ENCODE measurements around the gene FOXD3.

FOXD3 gene

DNA sequence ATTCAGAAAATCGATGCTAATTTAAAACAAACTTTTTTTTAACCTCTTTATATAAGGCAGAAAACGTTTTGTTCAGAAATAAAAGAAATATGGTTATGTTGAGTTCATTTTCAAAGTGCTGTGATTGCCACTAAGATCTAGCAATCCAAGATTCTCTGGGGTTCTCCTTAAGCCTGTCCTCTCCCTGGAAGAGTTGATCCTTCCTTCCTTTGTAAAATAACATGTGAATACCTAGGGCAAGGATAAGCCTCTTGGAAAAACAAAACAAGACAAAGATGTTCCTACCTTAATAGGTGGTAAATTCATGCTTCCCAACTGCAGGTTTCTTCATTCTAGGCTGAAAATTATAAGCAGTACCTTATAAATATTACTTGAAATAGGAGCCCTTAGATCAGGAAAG is 18.0 kb upstream of the FOXD3 start:
- no peaks in the 10 kb centered on the region for H3K27me3 ChIP-seq (replicated peaks; ENCODE audit: insufficient read depth, low read length)
- H4K20me1 ChIP-seq (ENCODE audit: insufficient read depth, low read length), result no peaks in the 10 kb centered on the region
- H3K36me3 ChIP-seq (replicated peaks; ENCODE audit: insufficient read depth, low read length), result no peaks in the 10 kb centered on the region
- TF ChIP-seq EZH2phosphoT487 (IDR thresholded peaks at IDR 0.05; ENCODE audit: low read length) (no peak), EZH2 (optimal IDR thresholded peaks at IDR 0.05; ENCODE audit: low read depth, low read length) (no peak)
- TF ChIP-seq, protein P1, sequence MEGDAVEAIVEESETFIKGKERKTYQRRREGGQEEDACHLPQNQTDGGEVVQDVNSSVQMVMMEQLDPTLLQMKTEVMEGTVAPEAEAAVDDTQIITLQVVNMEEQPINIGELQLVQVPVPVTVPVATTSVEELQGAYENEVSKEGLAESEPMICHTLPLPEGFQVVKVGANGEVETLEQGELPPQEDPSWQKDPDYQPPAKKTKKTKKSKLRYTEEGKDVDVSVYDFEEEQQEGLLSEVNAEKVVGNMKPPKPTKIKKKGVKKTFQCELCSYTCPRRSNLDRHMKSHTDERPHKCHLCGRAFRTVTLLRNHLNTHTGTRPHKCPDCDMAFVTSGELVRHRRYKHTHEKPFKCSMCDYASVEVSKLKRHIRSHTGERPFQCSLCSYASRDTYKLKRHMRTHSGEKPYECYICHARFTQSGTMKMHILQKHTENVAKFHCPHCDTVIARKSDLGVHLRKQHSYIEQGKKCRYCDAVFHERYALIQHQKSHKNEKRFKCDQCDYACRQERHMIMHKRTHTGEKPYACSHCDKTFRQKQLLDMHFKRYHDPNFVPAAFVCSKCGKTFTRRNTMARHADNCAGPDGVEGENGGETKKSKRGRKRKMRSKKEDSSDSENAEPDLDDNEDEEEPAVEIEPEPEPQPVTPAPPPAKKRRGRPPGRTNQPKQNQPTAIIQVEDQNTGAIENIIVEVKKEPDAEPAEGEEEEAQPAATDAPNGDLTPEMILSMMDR (IDR thresholded peaks at IDR 0.05; ENCODE audit: low read length), result no peak
- no peak overlapping the region for H2AFZ ChIP-seq (ENCODE audit: low read length)
- H3K4me1 ChIP-seq (ENCODE audit: low read length), result no peaks in the 10 kb centered on the region
- no peak overlapping the region for H3K4me2 ChIP-seq (ENCODE audit: low read depth, low read length)
- H3K4me3 ChIP-seq (ENCODE audit: low read length), result no peak overlapping the region
- H3K79me2 ChIP-seq (ENCODE audit: low read length), result no peaks in the 10 kb centered on the region
- no peak for DNase-seq
- no peaks in the 10 kb centered on the region for H3F3A ChIP-seq (ENCODE audit: insufficient read depth, low read length)
- H3K9me3 ChIP-seq (replicated peaks; ENCODE audit: insufficient read depth, low read length), result no peaks in the 10 kb centered on the region
- H3K27ac ChIP-seq (ENCODE audit: low read length), result no peak overlapping the region
- H3K9ac ChIP-seq (ENCODE audit: low read length), result no peak overlapping the region
- H3K9me2 ChIP-seq (replicated peaks; ENCODE audit: insufficient read depth, low read length), result no peaks in the 10 kb centered on the region

DNA sequence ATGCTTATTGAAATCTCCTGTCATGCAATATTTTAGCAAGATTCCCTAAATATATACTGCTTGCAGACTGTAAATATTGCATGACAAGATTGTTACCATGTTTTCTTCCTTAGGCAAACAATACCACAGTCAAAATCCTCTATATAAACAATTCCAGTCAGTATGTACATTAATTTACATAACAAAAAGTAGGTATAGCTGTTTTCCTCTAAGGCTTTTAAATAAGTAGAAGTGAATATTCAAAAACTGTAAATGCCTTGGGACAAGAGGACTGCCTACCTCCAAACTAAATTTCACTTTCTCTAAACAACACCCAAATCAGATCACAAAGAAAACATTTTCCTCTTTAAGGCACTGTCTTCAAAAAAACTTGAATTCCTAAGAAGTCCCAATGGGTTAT is 17.3 kb upstream of the FOXD3 start:
- TF ChIP-seq EZH2phosphoT487 (IDR thresholded peaks at IDR 0.05; ENCODE audit: low read length) (no peak), EZH2 (optimal IDR thresholded peaks at IDR 0.05; ENCODE audit: low read depth, low read length) (no peak)
- TF ChIP-seq, protein P1 (IDR thresholded peaks at IDR 0.05; ENCODE audit: low read length), result no peak
- no peak overlapping the region for H3K27ac ChIP-seq (ENCODE audit: low read length)
- H3K9me2 ChIP-seq (replicated peaks; ENCODE audit: insufficient read depth, low read length), result no peaks in the 10 kb centered on the region
- no peaks in the 10 kb centered on the region for H4K20me1 ChIP-seq (ENCODE audit: insufficient read depth, low read length)
- H3K36me3 ChIP-seq (replicated peaks; ENCODE audit: insufficient read depth, low read length), result no peaks in the 10 kb centered on the region
- no peak overlapping the region for H3K9ac ChIP-seq (ENCODE audit: low read length)
- no peak overlapping the region for H2AFZ ChIP-seq (ENCODE audit: low read length)
- no peaks in the 10 kb centered on the region for H3F3A ChIP-seq (ENCODE audit: insufficient read depth, low read length)
- DNase-seq, result no peak
- no peak overlapping the region for H3K4me3 ChIP-seq (ENCODE audit: low read length)
- no peaks in the 10 kb centered on the region for H3K4me1 ChIP-seq (ENCODE audit: low read length)
- H3K4me2 ChIP-seq (ENCODE audit: low read depth, low read length), result no peak overlapping the region
- H3K27me3 ChIP-seq (replicated peaks; ENCODE audit: insufficient read depth, low read length), result no peaks in the 10 kb centered on the region
- no peaks in the 10 kb centered on the region for H3K9me3 ChIP-seq (replicated peaks; ENCODE audit: insufficient read depth, low read length)
- no peaks in the 10 kb centered on the region for H3K79me2 ChIP-seq (ENCODE audit: low read length)

DNA sequence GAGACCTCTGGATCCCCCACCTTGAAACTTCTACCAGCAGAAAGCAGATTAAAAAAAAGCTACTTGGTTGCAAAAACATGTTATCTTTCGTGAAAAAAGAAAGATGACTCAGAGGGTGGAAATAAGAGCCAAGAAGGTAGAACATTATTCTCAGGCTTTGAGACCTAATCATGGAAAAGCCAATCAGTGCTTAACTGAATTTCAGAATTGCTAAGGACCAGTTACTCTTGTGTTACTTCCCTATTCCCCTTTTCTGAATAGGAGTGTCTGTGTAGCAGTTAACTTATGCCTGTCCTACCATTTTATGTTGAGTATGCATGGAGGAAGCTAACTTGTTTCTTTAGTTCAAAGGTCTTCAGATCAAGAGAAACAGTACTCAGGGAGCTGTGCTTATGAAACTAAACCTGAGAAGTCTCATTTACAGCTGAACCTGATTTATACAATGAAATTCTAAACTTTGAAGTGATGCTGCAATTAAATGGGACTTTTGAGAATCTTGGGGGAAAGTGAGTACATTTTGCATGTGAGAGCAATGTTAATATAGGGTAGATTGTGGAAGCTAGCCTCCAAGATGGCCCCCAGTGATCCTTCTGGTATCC is 15.1 kb upstream of the FOXD3 start:
- Histone ChIP-seq H3K9me2 (replicated peaks; ENCODE audit: insufficient read depth, low read length) (no peaks in the 10 kb centered on the region), H3K4me1 (ENCODE audit: low read length) (no peaks in the 10 kb centered on the region), H3K27me3 (replicated peaks; ENCODE audit: insufficient read depth, low read length) (no peaks in the 10 kb centered on the region), H3K4me2 (ENCODE audit: low read depth, low read length) (no peak overlapping the region), H3K9me3 (replicated peaks; ENCODE audit: insufficient read depth, low read length) (no peaks in the 10 kb centered on the region), H3K36me3 (replicated peaks; ENCODE audit: insufficient read depth, low read length) (no peaks in the 10 kb centered on the region), H3K4me3 (ENCODE audit: low read length) (no peak overlapping the region), H4K20me1 (ENCODE audit: insufficient read depth, low read length) (no peaks in the 10 kb centered on the region), H3K79me2 (ENCODE audit: low read length) (no peaks in the 10 kb centered on the region), H3F3A (ENCODE audit: insufficient read depth, low read length) (no peaks in the 10 kb centered on the region), H2AFZ (ENCODE audit: low read length) (no peak overlapping the region), H3K27ac (ENCODE audit: low read length) (no peak overlapping the region), H3K9ac (ENCODE audit: low read length) (no peak overlapping the region)
- no peak for DNase-seq
- TF ChIP-seq, protein P1 (IDR thresholded peaks at IDR 0.05; ENCODE audit: low read length), result no peak
- TF ChIP-seq EZH2phosphoT487 (IDR thresholded peaks at IDR 0.05; ENCODE audit: low read length) (no peak), EZH2 (optimal IDR thresholded peaks at IDR 0.05; ENCODE audit: low read depth, low read length) (no peak)

Measured in MM.1S (cell line).